ENCODE data around the gene ZNF653.

DNA sequence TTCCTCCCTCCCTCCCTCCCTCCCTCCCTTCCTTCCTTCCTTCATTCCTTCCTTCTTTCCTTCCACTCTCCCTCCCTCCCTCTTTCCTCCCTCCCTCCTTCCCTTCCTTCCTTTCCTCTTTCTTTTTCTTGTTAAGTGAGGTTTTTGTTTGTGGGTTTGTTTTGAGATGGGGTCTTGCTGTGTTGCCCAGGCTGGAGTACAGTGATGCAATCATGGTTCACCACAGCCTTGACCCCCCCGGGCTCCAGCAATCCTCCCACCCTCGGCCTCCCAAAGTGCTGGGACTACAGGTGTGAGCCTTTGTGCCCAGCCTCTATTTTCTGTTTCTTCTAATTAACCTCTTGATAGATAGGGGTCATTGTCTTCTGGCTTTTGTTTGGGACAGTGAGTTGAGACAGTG is 44.2 kb downstream of the ZNF653 start:
- TF ChIP-seq EZH2 (IDR thresholded peaks at IDR 0.05) (no peak), POLR2AphosphoS5 (IDR thresholded peaks at IDR 0.05; ENCODE audit: borderline replicate concordance, low read depth, low read length) (no peak)
